Adrenal gland (tissue), 12 donors: ENCODE results near the gene NDP. TPM values are rescaled to one million over a fixed set of nuclear protein-coding genes. Genes with fewer than 3 reads are reported as not detected.

Experiments used
- DNase-seq, 7 donors: peaks; one replicate each; pipeline ENCODE4 v3.0.0-alpha.2; 2019 to 2020
- H3K27ac ChIP-seq, 5 donors: fragments of 200-600 bp; sonication (generic) in 4 of 5; 1 replicate in 3 of 5; 2 replicates in 2 of 5; pipeline versions ENCODE4 v1.5.1 to v1.8.0; 2016 to 2020; ENCODE audit warnings: mild to moderate bottlenecking in 1 of 5
- H3K27me3 ChIP-seq: fragments of 200-600 bp; 2 replicates; pipeline ENCODE4 v1.8.0; 2021
- H3K36me3 ChIP-seq, 2 donors: fragments of 200-600 bp; replicated peaks in 1 of 2; 1 replicate in 1 of 2; 2 replicates in 1 of 2; pipeline versions ENCODE4 v1.5.1 to v1.8.0; 2018 to 2022
- H3K4me1 ChIP-seq, 2 donors: fragments of 200-600 bp; replicated peaks in 1 of 2; 1 replicate in 1 of 2; 2 replicates in 1 of 2; pipeline versions ENCODE4 v1.5.1 to v1.8.0; 2018 to 2021
- H3K4me3 ChIP-seq, 4 donors: fragments of 200-600 bp; sonication (generic) in 3 of 4; one replicate each; pipeline ENCODE4 v1.5.1; 2016 to 2018
- H3K9me3 ChIP-seq, 3 donors: fragments of 200-600 bp; sonication (generic) in 1 of 3; replicated peaks in 1 of 3; 1 replicate in 2 of 3; 2 replicates in 1 of 3; pipeline versions ENCODE4 v1.5.1 to v1.8.0; 2016 to 2021
- CTCF ChIP-seq, 6 experiments: fragments of 450-650 bp in 4 of 6; fragments of 200-600 bp in 2 of 6; sonication (generic) in 1 of 6; IDR thresholded peaks; 1 replicate in 5 of 6; 2 replicates in 1 of 6; pipeline versions ENCODE4 v1.5.1 to v1.8.0; 2016 to 2021; ENCODE audit warnings: antibody characterized with exemption in 6 of 6, mild to moderate bottlenecking in 2 of 6, moderate library complexity in 1 of 6
- POLR2A ChIP-seq, 2 donors: fragments of 450-650 bp; IDR thresholded peaks; one replicate each; pipeline ENCODE4 v1.6.1; 2017; ENCODE audit warnings: antibody characterized with exemption in 2 of 2, mild to moderate bottlenecking in 2 of 2, moderate library complexity in 1 of 2
- WGBS, 4 donors: extraction: QIAGEN DNeasy Blood & Tissue Kit in 2 of 4; methylation state at CpG; one replicate each; pipeline versions ENCODE4 v1.1.5 to v1.1.7; 2013 to 2017; 5-methylcytosine and 5-hydroxymethylcytosine counted together
- intact Hi-C, 2 donors: fragments of 100-400 bp; cut with DNase I; formaldehyde crosslinking; loops; one replicate each; pipeline versions ENCODE4 v1.14.1 to v1.15.0; 2022 to 2023
- polyA plus RNA-seq, 3 donors: library from polyadenylated mRNA; stranded (reverse); fragments of 200-250 nt in 2 of 3; fragments of 350-450 nt in 1 of 3; fragmentation: Illumina TruSeq in 1 of 3; extraction: RNeasy Lipid Tissue Mini Kit (QIAGEN cat#74804) in 1 of 3; gene quantifications; one replicate each; pipeline ENCODE4 v1.2.3, GENCODE V29; 2013 to 2014
- total RNA-seq, 9 donors: library from RNA; depleted of rRNA in 4 of 9; stranded (reverse); fragments of >200 nt in 4 of 9; fragments of 120-200 nt in 1 of 9; fragmentation: NEBNext Ultra II Directional in 1 of 9; extraction: Animal tissue kit (Norgen Biotek cat#: 25700) in 1 of 9; gene quantifications; one replicate each; pipeline versions ENCODE4 v1.1.0 to v1.2.4, GENCODE V29; 2013 to 2023
- donor health status: healthy with polysubstance abuse.
- donor health status: Bipolar disorder and iron deficiency.
- donor health status: DM: yes; HTN: yes; CAD: no.
- donor health status: DM: no; HTN: no; CAD: no.
- donor health status: DM: no; HTN: no; CAD: no.
- donor health status: DM: yes; HTN: yes; CAD: no.

Gene NDP
- total and polyA plus RNA-seq, 12 donors = 0.07 to 4.3 (median 0.41) TPM; not detected in 4

- intact Hi-C loops = no loop called here
- DNase-seq = no peak
- no peak overlapping the region for H3K27ac ChIP-seq
- H3K4me3 ChIP-seq = no peak overlapping the region
- peaks cover 10% of the 10 kb centered on the region for H3K27me3 ChIP-seq
- no peaks in the 10 kb centered on the region for H3K36me3 ChIP-seq
- no peaks in the 10 kb centered on the region for H3K4me1 ChIP-seq
- no peak for TF ChIP-seq POLR2A (IDR thresholded peaks at IDR 0.05)
- no peak for TF ChIP-seq CTCF (IDR thresholded peaks at IDR 0.05)
- WGBS, 4 donors = 74 to 90% (median 76%) methylated on average over 2 of the region's 2 CpGs
- no peaks in the 10 kb centered on the region for H3K9me3 ChIP-seq
Observed at GRCh38 chrX:44010626-44011025, 37.4 kb upstream of the NDP start.

- Histone ChIP-seq H3K4me1 (no peaks in the 10 kb centered on the region), H3K9me3 (no peaks in the 10 kb centered on the region), H3K27me3 (peaks cover under 1% of the 10 kb centered on the region), H3K36me3 (no peaks in the 10 kb centered on the region), H3K4me3 (no peak overlapping the region), H3K27ac (no peak overlapping the region)
- TF ChIP-seq CTCF (IDR thresholded peaks at IDR 0.05) (no peak), POLR2A (IDR thresholded peaks at IDR 0.05) (no peak)
- DNase-seq = no peak
- intact Hi-C loops = no loop called here
- 74 to 93% (median 88%) methylated on average over 1 of the region's 1 CpG; no CpG with 5 or more reads in 1 of the 4 donors for WGBS, 4 donors
Observed at GRCh38 chrX:44006081-44006480, 32.9 kb upstream of the NDP start.

GRCh38 chrX:44003975-44004374 lies 30.8 kb upstream of the NDP start:
- Histone ChIP-seq H3K36me3 (no peaks in the 10 kb centered on the region), H3K27ac (no peak overlapping the region), H3K4me3 (no peak overlapping the region), H3K9me3 (no peaks in the 10 kb centered on the region), H3K27me3 (peaks cover 5% of the 10 kb centered on the region), H3K4me1 (no peaks in the 10 kb centered on the region)
- no peak for TF ChIP-seq CTCF (IDR thresholded peaks at IDR 0.05)
- no peak for TF ChIP-seq POLR2A (IDR thresholded peaks at IDR 0.05)
- intact Hi-C loops = no loop called here
- WGBS, 4 donors = 42 to 71% (median 49%) methylated on average over 2 to 3 of the region's 3 CpGs
- DNase-seq = no peak

- H3K4me1 ChIP-seq = no peaks in the 10 kb centered on the region
- intact Hi-C loops = no loop called here
- no peak overlapping the region for H3K4me3 ChIP-seq
- TF ChIP-seq CTCF (IDR thresholded peaks at IDR 0.05) = no peak
- no peak for DNase-seq
- H3K27me3 ChIP-seq = peaks cover 5% of the 10 kb centered on the region
- WGBS, 4 donors = 69 to 80% (median 74%) methylated on average over 1 of the region's 1 CpG; no CpG with 5 or more reads in 1 of the 4 donors
- H3K27ac ChIP-seq = no peak overlapping the region
- H3K9me3 ChIP-seq = no peaks in the 10 kb centered on the region
- no peaks in the 10 kb centered on the region for H3K36me3 ChIP-seq
Observed at GRCh38 chrX:44002567-44002966, 29.4 kb upstream of the NDP start.
